B cell (primary cell): ENCODE results near the gene PGBD5. TPM values are rescaled to one million over a fixed set of nuclear protein-coding genes. Genes with fewer than 3 reads are reported as not detected.

ENCODE experiments used
- ATAC-seq: fragments of 200-7000 bp; cut with Tn5 transposase; one replicate; pipeline ENCODE4 v1.10.0; 2021; ENCODE audit warnings: low read depth, mild to moderate bottlenecking, moderate number of reproducible peaks, moderate library complexity
- CTCF ChIA-PET: fragments of 350-600 bp; sonication (Branson Sonifier 250); formaldehyde crosslinking; loops from one replicate; lab custom pipeline; 2021; ENCODE audit warnings: antibody characterized with exemption, inconsistent platforms; lab: Charles Lee
- POLR2A ChIA-PET: fragments of 350-600 bp; sonication (Branson Sonifier 250); formaldehyde crosslinking; loops from one replicate; lab custom pipeline; 2021; ENCODE audit warnings: antibody characterized with exemption; lab: Charles Lee
- DNase-seq: peaks from one replicate; pipeline ENCODE4 v3.0.0; 2013
- H2AFZ ChIP-seq: 2 replicates; pipeline ENCODE4 v1.6.1; 2012; ENCODE audit warnings: mild to moderate bottlenecking, low read depth, low read length; ENCODE audit not compliant: insufficient read depth, poor library complexity, severe bottlenecking
- H3K27ac ChIP-seq, 2 donors: 1 replicate in 1 of 2; 2 replicates in 1 of 2; pipeline ENCODE4 v1.5.1; 2012 to 2013; ENCODE audit warnings: low read length in 2 of 2, mild to moderate bottlenecking in 2 of 2, moderate library complexity in 1 of 2
- H3K27me3 ChIP-seq, 4 experiments: fragments of 200-600 bp in 1 of 4; sonication (generic) in 1 of 4; replicated peaks in 1 of 4; 1 replicate in 2 of 4; 2 replicates in 2 of 4; pipeline versions ENCODE4 v1.6.1 to v1.7.0; 2013 to 2016; ENCODE audit warnings: low read length in 3 of 4, mild to moderate bottlenecking in 2 of 4, mixed read lengths in 1 of 4, moderate library complexity in 1 of 4; ENCODE audit not compliant: insufficient read depth in 4 of 4, control insufficient read depth in 3 of 4; ENCODE audit errors: control extremely low read depth in 1 of 4
- H3K36me3 ChIP-seq, 2 experiments: replicated peaks in 1 of 2; 1 replicate in 1 of 2; 2 replicates in 1 of 2; pipeline versions ENCODE4 v1.6.1 to v1.7.1; 2013; ENCODE audit warnings: low read length in 1 of 2; ENCODE audit not compliant: insufficient read depth in 2 of 2, control insufficient read depth in 1 of 2; ENCODE audit errors: control extremely low read depth in 1 of 2, extremely low read depth in 1 of 2
- H3K4me1 ChIP-seq, 2 donors: fragments of 200-600 bp in 1 of 2; sonication (generic) in 1 of 2; 1 replicate in 1 of 2; 2 replicates in 1 of 2; pipeline versions ENCODE4 v1.5.1 to v1.6.1; 2013 to 2017; ENCODE audit warnings: low read length in 2 of 2; ENCODE audit not compliant: control insufficient read depth in 2 of 2, insufficient read depth in 2 of 2
- H3K4me2 ChIP-seq: replicated peaks from 2 replicates; pipeline ENCODE3; 2012; ENCODE audit warnings: mild to moderate bottlenecking, low read depth, low read length; ENCODE audit not compliant: poor library complexity, severe bottlenecking
- H3K4me3 ChIP-seq, 5 experiments: fragments of 200-600 bp in 1 of 5; sonication (generic) in 1 of 5; 1 replicate in 3 of 5; 2 replicates in 2 of 5; pipeline versions ENCODE4 v1.5.1 to v1.7.0; 2011 to 2016; ENCODE audit warnings: low read length in 4 of 5, mild to moderate bottlenecking in 4 of 5, low read depth in 2 of 5, control low read depth in 1 of 5, moderate library complexity in 1 of 5; ENCODE audit not compliant: insufficient read depth in 1 of 5; ENCODE audit errors: control extremely low read depth in 1 of 5, extremely low read depth in 1 of 5
- H3K79me2 ChIP-seq: fragments of 200-600 bp; sonication (generic); one replicate; pipeline ENCODE4 v1.6.0; 2016; ENCODE audit warnings: low read length; ENCODE audit not compliant: control insufficient read depth, insufficient read depth
- H3K9ac ChIP-seq: fragments of 200-600 bp; sonication (generic); 2 replicates; pipeline ENCODE4 v1.6.1; 2017; ENCODE audit warnings: mild to moderate bottlenecking, low read length, moderate library complexity
- H3K9me3 ChIP-seq, 3 donors: one replicate each; pipeline versions ENCODE4 v1.6.1 to v1.7.1; 2013; ENCODE audit warnings: low read length in 2 of 3; ENCODE audit not compliant: control insufficient read depth in 2 of 3, insufficient read depth in 1 of 3; ENCODE audit errors: control extremely low read depth in 1 of 3
- H4K20me1 ChIP-seq: 2 replicates; pipeline ENCODE4 v1.6.0; 2012; ENCODE audit warnings: mild to moderate bottlenecking, low read length; ENCODE audit not compliant: insufficient read depth, control insufficient read depth, poor library complexity, severe bottlenecking
- H3K27ac Mint-ChIP-seq: one replicate; pipeline ENCODE4 v1.8.0; 2021; ENCODE audit warnings: mixed read lengths
- H3K27me3 Mint-ChIP-seq: one replicate; pipeline ENCODE4 v1.8.0; 2021; ENCODE audit warnings: mixed read lengths
- H3K4me1 Mint-ChIP-seq: one replicate; pipeline ENCODE4 v1.8.0; 2021; ENCODE audit warnings: mixed read lengths
- H3K4me3 Mint-ChIP-seq: one replicate; pipeline ENCODE4 v1.8.0; 2021; ENCODE audit warnings: mixed read lengths
- H3K9me3 Mint-ChIP-seq: one replicate; pipeline ENCODE4 v1.8.0; 2022; ENCODE audit warnings: mixed read lengths; ENCODE audit not compliant: insufficient read depth
- CTCF ChIP-seq: fragments of 200-600 bp; IDR thresholded peaks from one replicate; pipeline ENCODE4 v1.8.0; 2022; ENCODE audit warnings: antibody characterized with exemption, mild to moderate bottlenecking
- EZH2 ChIP-seq: IDR thresholded peaks from 2 replicates; pipeline ENCODE4 v1.6.1; 2012; ENCODE audit warnings: borderline replicate concordance, low read depth, mild to moderate bottlenecking, moderate library complexity, low read length; ENCODE audit not compliant: insufficient read depth, poor library complexity, severe bottlenecking
- WGBS: methylation state at CpG from one replicate; pipeline ENCODE4 v1.1.5; 2013; ENCODE audit warnings: missing lambda C conversion rate; ENCODE audit not compliant: insufficient coverage; 5-methylcytosine and 5-hydroxymethylcytosine counted together
- intact Hi-C: fragments of 100-400 bp; cut with micrococcal nuclease; formaldehyde crosslinking; loops from one replicate; pipeline ENCODE4 v1.10.0; 2022
- polyA plus RNA-seq: library from polyadenylated mRNA; depleted of rRNA; stranded (reverse); fragments of >200 nt; gene quantifications from 2 replicates; pipeline ENCODE4 v1.2.3, GENCODE V29; 2012
- total RNA-seq, 2 donors: library from RNA; stranded (reverse); fragments of 120-200 nt in 1 of 2; gene quantifications; 1 replicate in 1 of 2; 2 replicates in 1 of 2; pipeline versions ENCODE4 v1.2.3 to v1.2.4, GENCODE V29; 2013 to 2022

The PGBD5 gene
- total and polyA plus RNA-seq, 2 donors (not counting 1 experiment from before 2014, with no cell fraction given): 0.07 TPM; not detected in 1

- no peak for ATAC-seq
- WGBS: 29% methylated on average over 1 of the region's 1 CpG
Measured at GRCh38 chr1:230430499-230430898, 4.4 kb upstream of the PGBD5 start.

More at GRCh38 chr1:230430499-230430898, 4.4 kb upstream of the PGBD5 start:
- CTCF ChIA-PET: no interaction called here
- Histone ChIP-seq H3K4me1 (peaks cover 6 to 7% of the 10 kb centered on the region in 2 donors), H3K4me3 (no peak overlapping the region), H2AFZ (no peak overlapping the region), H3K9ac (no peak overlapping the region), H3K36me3 (no peaks in the 10 kb centered on the region), H3K9me3 (peaks cover 0 to 6% (median 0%) of the 10 kb centered on the region in 3 donors), H4K20me1 (no peaks in the 10 kb centered on the region), H3K4me2 (no peak overlapping the region), H3K27ac (no peak overlapping the region), H3K27me3 (peaks cover 0 to 24% (median 22%) of the 10 kb centered on the region in 4 experiments), H3K79me2 (no peaks in the 10 kb centered on the region)
- Mint-ChIP-seq H3K4me3 (no peak overlapping the region), H3K9me3 (no peaks in the 10 kb centered on the region), H3K27ac (no peak overlapping the region), H3K4me1 (peaks cover 5% of the 10 kb centered on the region), H3K27me3 (peaks cover 28% of the 10 kb centered on the region)
- intact Hi-C loops: no loop called here
- TF ChIP-seq EZH2 (no peak), CTCF (no peak)
- POLR2A ChIA-PET: no interaction called here
- DNase-seq: no peak
